GM18909 (cell line): ENCODE data around the gene NKX3-2.

Experiments used
- ATAC-seq: cut with Tn5 transposase; IDR thresholded peaks from one replicate; pipeline ENCODE4 v1.9.1; 2021; ENCODE audit warnings: mild to moderate bottlenecking; ENCODE audit not compliant: unreplicated experiment, poor library complexity

Gene NKX3-2

GRCh38 chr4:13534344-13535063 lies 9.8 kb downstream of the NKX3-2 start:
- no peak for ATAC-seq

- no peak for ATAC-seq
Observed at GRCh38 chr4:13533670-13534343, 10.5 kb downstream of the NKX3-2 start.

GRCh38 chr4:13531625-13531998 lies 12.7 kb downstream of the NKX3-2 start:
- no peak for ATAC-seq

GRCh38 chr4:13530823-13531624 lies 13.3 kb downstream of the NKX3-2 start:
- ATAC-seq: no peak

- ATAC-seq: no peak
Observed at GRCh38 chr4:13529128-13529919, 15.0 kb downstream of the NKX3-2 start.

GRCh38 chr4:13528821-13529127 lies 15.5 kb downstream of the NKX3-2 start:
- ATAC-seq: no peak

GRCh38 chr4:13527981-13528820 lies 16.1 kb downstream of the NKX3-2 start:
- peak; percentile 87 for ATAC-seq

GRCh38 chr4:13527192-13527980 lies 16.9 kb downstream of the NKX3-2 start:
- ATAC-seq: no peak

GRCh38 chr4:13526658-13527057 lies 17.6 kb downstream of the NKX3-2 start:
- ATAC-seq: no peak

- ATAC-seq: no peak
Observed at GRCh38 chr4:13525606-13526281, 18.6 kb downstream of the NKX3-2 start.

GRCh38 chr4:13524504-13525243 lies 19.6 kb downstream of the NKX3-2 start:
- no peak for ATAC-seq

- ATAC-seq: no peak
Observed at GRCh38 chr4:13523591-13524503, 20.5 kb downstream of the NKX3-2 start.

GRCh38 chr4:13523105-13523477 lies 21.2 kb downstream of the NKX3-2 start:
- ATAC-seq: no peak

- ATAC-seq: no peak
Observed at GRCh38 chr4:13522282-13523104, 21.8 kb downstream of the NKX3-2 start.

- no peak for ATAC-seq
Observed at GRCh38 chr4:13521047-13521446, 23.3 kb downstream of the NKX3-2 start.

GRCh38 chr4:13516315-13516860 lies 27.9 kb downstream of the NKX3-2 start:
- ATAC-seq: no peak
